ENCODE results near the gene M6PR.

The M6PR gene

DNA sequence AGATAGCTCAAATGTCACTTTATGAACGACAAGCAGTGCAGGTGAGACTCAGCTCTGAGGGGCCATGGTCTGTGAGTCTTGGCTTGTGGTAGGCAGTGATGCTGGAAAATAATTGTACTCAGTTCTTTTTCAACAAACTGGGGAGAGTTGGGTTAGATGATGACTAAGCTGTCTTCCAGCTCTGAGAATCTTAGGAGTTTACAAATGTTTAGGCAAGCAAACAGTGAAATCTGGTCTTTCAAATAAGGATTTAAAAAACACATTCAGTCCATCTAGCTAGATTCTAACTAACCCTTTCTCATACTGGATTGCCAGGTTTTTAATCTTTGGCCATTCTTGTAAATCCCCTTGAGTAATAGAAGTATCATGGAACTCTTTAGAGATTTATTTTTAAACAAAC, 31.7 kb downstream of the M6PR start:
- TF ChIP-seq, protein P1, sequence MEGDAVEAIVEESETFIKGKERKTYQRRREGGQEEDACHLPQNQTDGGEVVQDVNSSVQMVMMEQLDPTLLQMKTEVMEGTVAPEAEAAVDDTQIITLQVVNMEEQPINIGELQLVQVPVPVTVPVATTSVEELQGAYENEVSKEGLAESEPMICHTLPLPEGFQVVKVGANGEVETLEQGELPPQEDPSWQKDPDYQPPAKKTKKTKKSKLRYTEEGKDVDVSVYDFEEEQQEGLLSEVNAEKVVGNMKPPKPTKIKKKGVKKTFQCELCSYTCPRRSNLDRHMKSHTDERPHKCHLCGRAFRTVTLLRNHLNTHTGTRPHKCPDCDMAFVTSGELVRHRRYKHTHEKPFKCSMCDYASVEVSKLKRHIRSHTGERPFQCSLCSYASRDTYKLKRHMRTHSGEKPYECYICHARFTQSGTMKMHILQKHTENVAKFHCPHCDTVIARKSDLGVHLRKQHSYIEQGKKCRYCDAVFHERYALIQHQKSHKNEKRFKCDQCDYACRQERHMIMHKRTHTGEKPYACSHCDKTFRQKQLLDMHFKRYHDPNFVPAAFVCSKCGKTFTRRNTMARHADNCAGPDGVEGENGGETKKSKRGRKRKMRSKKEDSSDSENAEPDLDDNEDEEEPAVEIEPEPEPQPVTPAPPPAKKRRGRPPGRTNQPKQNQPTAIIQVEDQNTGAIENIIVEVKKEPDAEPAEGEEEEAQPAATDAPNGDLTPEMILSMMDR (conservative IDR thresholded peaks at IDR 0.05; ENCODE audit: low read depth, low read length) = no peak
- no peak overlapping the region for H3K27ac ChIP-seq
- H3K79me2 ChIP-seq (ENCODE audit: insufficient read depth, low read depth) = no peaks in the 10 kb centered on the region
- H3K36me3 ChIP-seq (ENCODE audit: insufficient read depth) = no peaks in the 10 kb centered on the region
- no peaks in the 10 kb centered on the region for H4K20me1 ChIP-seq (ENCODE audit: insufficient read depth)
- no peak overlapping the region for H3K4me2 ChIP-seq
- H3K4me1 ChIP-seq (ENCODE audit: low read depth, poor library complexity, severe bottlenecking) = peaks cover 13% of the 10 kb centered on the region
- no peaks in the 10 kb centered on the region for H3K27me3 ChIP-seq (ENCODE audit: insufficient read depth, low read depth)
- H2AFZ ChIP-seq (ENCODE audit: low read depth) = no peak overlapping the region
- H3K9ac ChIP-seq = no peak overlapping the region
- H3K4me3 ChIP-seq (IDR thresholded peaks at IDR 0.05; ENCODE audit: insufficient read depth, low read depth, low read length) = no peak overlapping the region

DNA sequence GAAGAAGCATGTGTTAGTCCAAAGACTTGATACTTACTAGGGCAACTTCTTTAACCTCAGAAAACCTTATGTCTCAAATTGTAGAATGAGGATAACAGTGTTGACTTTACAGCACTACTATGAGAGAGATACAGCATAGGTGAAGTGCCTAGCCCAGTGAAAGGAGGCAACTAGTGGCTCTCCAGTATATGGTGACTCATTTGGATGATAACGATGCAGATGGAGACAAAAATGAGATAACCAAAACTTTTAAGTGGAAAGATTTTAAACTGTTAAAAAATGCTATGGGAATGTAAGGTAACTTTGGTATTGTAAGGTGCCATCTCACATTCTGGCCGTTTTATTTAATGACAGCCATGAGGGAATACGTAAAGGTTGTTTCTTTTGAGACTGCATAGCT, 32.4 kb downstream of the M6PR start:
- Histone ChIP-seq H3K4me1 (ENCODE audit: low read depth, poor library complexity, severe bottlenecking) (peaks cover 13% of the 10 kb centered on the region), H3K27ac (no peak overlapping the region), H2AFZ (ENCODE audit: low read depth) (no peak overlapping the region), H3K9ac (no peak overlapping the region), H3K36me3 (ENCODE audit: insufficient read depth) (no peaks in the 10 kb centered on the region), H3K4me2 (no peak overlapping the region), H4K20me1 (ENCODE audit: insufficient read depth) (no peaks in the 10 kb centered on the region), H3K79me2 (ENCODE audit: insufficient read depth, low read depth) (no peaks in the 10 kb centered on the region), H3K27me3 (ENCODE audit: insufficient read depth, low read depth) (no peaks in the 10 kb centered on the region), H3K4me3 (IDR thresholded peaks at IDR 0.05; ENCODE audit: insufficient read depth, low read depth, low read length) (no peak overlapping the region)
- TF ChIP-seq, protein P1 (conservative IDR thresholded peaks at IDR 0.05; ENCODE audit: low read depth, low read length) = no peak

DNA sequence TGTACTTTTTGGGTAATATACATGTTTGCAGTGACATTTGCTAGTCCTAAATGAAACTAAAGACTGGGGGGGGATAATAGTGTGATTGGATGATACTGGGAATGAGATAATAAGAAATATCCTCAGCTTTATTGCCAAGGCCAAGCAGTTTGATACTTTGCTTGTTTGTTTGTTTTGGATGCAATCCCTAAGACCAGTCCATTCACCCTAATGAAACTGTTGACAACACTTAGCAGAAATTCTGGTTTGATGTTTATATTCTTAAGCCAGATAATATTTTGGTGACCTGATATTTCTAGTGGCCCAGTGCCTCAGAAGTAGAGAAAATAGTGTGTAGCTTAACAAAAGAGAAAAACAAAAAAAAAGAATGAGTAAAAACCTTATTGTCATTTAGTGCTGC, 33.3 kb downstream of the M6PR start:
- H2AFZ ChIP-seq (ENCODE audit: low read depth) = no peak overlapping the region
- no peaks in the 10 kb centered on the region for H3K36me3 ChIP-seq (ENCODE audit: insufficient read depth)
- H3K79me2 ChIP-seq (ENCODE audit: insufficient read depth, low read depth) = no peaks in the 10 kb centered on the region
- no peak overlapping the region for H3K27ac ChIP-seq
- H3K9ac ChIP-seq = no peak overlapping the region
- H3K4me1 ChIP-seq (ENCODE audit: low read depth, poor library complexity, severe bottlenecking) = peaks cover 13% of the 10 kb centered on the region
- H4K20me1 ChIP-seq (ENCODE audit: insufficient read depth) = no peaks in the 10 kb centered on the region
- TF ChIP-seq, protein P1 (conservative IDR thresholded peaks at IDR 0.05; ENCODE audit: low read depth, low read length) = no peak
- no peak overlapping the region for H3K4me2 ChIP-seq
- no peak overlapping the region for H3K4me3 ChIP-seq (IDR thresholded peaks at IDR 0.05; ENCODE audit: insufficient read depth, low read depth, low read length)
- H3K27me3 ChIP-seq (ENCODE audit: insufficient read depth, low read depth) = no peaks in the 10 kb centered on the region

DNA sequence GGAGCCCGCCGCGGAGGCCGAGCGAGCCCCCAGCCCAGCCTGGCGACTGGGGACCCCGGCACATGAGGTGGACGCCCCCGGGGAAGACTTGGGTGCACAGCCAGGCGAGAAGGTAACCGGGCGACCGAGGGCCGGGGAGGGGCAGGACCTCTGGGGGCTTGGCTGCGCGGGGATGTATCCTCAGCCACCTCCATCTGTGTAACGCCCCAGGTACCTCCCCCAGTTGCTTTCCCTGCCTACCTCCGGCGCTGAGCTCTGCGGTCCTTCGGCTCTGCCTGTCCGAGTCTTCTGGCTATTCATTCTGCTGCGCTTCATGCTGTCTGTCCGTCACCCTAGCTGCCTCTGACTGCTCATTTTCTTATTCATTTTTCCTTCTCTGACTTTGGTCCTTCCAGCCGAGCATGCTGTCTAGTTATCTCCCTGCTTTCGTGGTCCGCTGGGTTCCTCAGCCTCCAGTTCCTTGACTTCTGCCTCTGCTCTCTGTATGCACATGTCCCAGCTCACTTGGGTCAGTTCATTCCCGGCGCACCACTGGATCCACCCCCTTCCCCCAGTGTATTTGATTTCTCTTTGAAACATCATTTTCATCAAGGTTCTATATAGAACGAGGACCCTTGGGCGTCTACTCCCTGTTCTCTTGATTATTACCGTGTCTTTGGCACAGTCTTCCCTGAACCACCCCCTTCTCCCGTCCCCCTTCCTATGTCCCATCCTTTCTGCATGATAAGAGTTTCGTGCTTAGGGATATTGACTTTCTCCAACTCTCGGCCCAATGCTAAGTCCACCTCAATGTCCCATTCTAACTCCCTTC, 34.5 kb downstream of the M6PR start:
- Histone ChIP-seq H3K4me3 (IDR thresholded peaks at IDR 0.05; ENCODE audit: insufficient read depth, low read depth, low read length) (no peak overlapping the region), H3K9ac (no peak overlapping the region), H3K27ac (no peak overlapping the region), H3K36me3 (ENCODE audit: insufficient read depth) (no peaks in the 10 kb centered on the region), H4K20me1 (ENCODE audit: insufficient read depth) (no peaks in the 10 kb centered on the region), H3K4me2 (peak overlapping the region; percentile 25), H3K27me3 (ENCODE audit: insufficient read depth, low read depth) (no peaks in the 10 kb centered on the region), H2AFZ (ENCODE audit: low read depth) (peak overlapping the region; percentile 38; the same call in 1 of the 2 replicates), H3K79me2 (ENCODE audit: insufficient read depth, low read depth) (no peaks in the 10 kb centered on the region), H3K4me1 (ENCODE audit: low read depth, poor library complexity, severe bottlenecking) (peaks cover 13% of the 10 kb centered on the region)
- TF ChIP-seq, protein P1 (conservative IDR thresholded peaks at IDR 0.05; ENCODE audit: low read depth, low read length) = no peak
